ENCODE measurements around the gene GALNT6. TPM values are rescaled to one million over a fixed set of nuclear protein-coding genes. Genes with fewer than 3 reads are reported as not detected.
A peak's percentile ranks its signal among the peaks of the same experiment; 100 is the strongest.

GALNT6 gene
- total RNA-seq, 1 donor from 2014 or later, result 35.0 TPM

DNA sequence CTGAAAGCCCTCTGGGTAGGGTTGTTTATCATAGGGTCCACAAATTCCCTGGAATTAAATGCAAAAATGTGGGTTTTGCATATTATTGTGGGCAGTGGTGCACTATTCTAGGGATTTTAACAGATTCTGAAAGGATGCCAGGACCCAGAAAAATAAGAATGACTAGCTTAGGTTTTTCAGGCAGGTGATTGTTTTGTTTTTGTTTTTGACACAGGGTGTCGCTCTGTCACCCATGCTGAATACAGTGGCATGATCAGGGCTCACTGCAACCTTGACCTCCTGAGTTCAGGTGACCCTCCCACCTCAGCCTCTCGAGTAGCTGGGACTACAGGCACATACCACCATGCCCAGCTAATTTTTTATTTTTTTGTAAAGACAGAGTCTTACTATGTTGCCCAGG, 19.2 kb downstream of the GALNT6 start:
- TF ChIP-seq, protein P1, sequence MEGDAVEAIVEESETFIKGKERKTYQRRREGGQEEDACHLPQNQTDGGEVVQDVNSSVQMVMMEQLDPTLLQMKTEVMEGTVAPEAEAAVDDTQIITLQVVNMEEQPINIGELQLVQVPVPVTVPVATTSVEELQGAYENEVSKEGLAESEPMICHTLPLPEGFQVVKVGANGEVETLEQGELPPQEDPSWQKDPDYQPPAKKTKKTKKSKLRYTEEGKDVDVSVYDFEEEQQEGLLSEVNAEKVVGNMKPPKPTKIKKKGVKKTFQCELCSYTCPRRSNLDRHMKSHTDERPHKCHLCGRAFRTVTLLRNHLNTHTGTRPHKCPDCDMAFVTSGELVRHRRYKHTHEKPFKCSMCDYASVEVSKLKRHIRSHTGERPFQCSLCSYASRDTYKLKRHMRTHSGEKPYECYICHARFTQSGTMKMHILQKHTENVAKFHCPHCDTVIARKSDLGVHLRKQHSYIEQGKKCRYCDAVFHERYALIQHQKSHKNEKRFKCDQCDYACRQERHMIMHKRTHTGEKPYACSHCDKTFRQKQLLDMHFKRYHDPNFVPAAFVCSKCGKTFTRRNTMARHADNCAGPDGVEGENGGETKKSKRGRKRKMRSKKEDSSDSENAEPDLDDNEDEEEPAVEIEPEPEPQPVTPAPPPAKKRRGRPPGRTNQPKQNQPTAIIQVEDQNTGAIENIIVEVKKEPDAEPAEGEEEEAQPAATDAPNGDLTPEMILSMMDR (IDR thresholded peaks at IDR 0.05; ENCODE audit: insufficient read depth, low read length, poor library complexity, severe bottlenecking), result no peak
- no peak for DNase-seq (ENCODE audit: low read depth)
- no peaks in the 10 kb centered on the region for H3K27me3 ChIP-seq (ENCODE audit: control insufficient read depth, insufficient read depth, low read length)
- no peaks in the 10 kb centered on the region for H3K36me3 ChIP-seq (ENCODE audit: control insufficient read depth, insufficient read depth, low read length)
- H3K4me3 ChIP-seq (ENCODE audit: low read depth, low read length), result no peak overlapping the region

DNA sequence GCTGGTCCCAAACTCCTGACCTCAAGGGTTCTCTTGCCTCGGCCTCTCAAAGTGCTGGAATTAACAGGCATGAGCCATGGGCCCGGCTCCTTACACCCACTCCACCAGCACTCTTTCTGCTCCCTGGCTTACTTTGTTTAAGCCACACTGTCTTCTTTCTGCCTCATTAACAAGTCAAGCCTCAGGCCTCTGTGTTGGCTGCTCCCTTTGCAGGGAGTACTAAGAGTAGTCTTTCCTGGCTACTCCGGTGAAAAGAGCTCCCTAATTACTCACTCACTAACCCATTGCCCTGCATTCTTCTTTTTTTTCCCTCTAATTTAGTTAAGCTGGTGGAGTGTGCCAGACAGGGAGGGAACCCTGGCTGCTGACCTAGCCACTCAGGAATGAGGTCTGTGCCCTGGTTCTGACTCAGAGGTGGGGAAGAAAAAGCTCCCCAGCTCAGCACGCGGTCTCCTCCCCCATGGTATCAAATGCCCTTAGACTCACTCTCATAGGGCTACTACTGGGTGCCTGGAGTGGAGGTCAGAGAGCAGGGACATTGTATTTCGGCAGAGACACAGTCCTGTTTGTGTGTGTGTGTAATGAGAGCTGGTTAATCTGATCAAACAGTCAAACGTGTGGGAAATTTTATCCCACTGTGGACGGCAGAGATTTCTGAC, 19.8 kb downstream of the GALNT6 start:
- H3K27me3 ChIP-seq (ENCODE audit: control insufficient read depth, insufficient read depth, low read length), result no peaks in the 10 kb centered on the region
- DNase-seq (ENCODE audit: low read depth), result peak; percentile 97
- TF ChIP-seq, protein P1 (IDR thresholded peaks at IDR 0.05; ENCODE audit: insufficient read depth, low read length, poor library complexity, severe bottlenecking), result no peak
- no peak overlapping the region for H3K4me3 ChIP-seq (ENCODE audit: low read depth, low read length)
- H3K36me3 ChIP-seq (ENCODE audit: control insufficient read depth, insufficient read depth, low read length), result no peaks in the 10 kb centered on the region

DNA sequence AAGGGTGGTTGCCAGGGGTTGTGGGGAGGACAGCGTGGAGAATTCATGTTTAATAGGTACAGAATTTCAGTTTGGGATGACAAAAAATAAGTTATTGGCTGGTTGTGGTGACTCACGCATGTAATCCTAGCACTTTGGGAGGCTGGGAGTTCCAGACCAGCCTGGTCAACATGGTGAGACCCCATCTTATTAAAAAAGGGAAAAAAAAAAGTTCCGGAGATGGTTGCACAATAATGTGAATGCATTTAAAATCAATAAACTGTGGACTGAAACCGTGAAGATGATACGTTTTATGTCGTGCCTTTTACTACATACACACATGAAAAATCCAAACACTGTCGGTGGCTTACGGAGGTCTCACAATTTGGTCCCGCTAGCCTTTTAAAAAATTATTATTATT, 20.5 kb downstream of the GALNT6 start:
- TF ChIP-seq, protein P1 (IDR thresholded peaks at IDR 0.05; ENCODE audit: insufficient read depth, low read length, poor library complexity, severe bottlenecking), result no peak

DNA sequence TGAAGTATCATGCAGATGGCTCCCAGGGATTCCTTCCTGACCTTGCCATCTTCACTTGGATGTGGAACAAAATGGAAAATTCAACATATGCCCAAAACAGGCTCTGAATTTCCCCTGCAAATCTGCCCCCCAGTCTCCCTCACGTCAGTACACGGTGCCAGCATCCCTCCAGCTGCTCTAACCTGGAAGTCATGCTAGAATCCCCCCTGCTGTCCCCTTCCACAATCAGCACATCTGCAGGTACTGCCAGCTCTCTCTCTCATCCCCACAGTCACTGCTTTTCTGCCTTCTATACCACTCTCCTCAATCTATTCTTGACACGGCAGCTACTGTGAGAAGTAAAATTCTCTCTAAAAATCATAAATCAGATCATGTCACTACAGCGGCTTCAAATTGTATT, 21.6 kb downstream of the GALNT6 start:
- TF ChIP-seq, protein P1 (IDR thresholded peaks at IDR 0.05; ENCODE audit: insufficient read depth, low read length, poor library complexity, severe bottlenecking), result no peak
- no peak overlapping the region for H3K4me3 ChIP-seq (ENCODE audit: low read depth, low read length)
- no peak for DNase-seq (ENCODE audit: low read depth)
- H3K27me3 ChIP-seq (ENCODE audit: control insufficient read depth, insufficient read depth, low read length), result no peaks in the 10 kb centered on the region
- H3K36me3 ChIP-seq (ENCODE audit: control insufficient read depth, insufficient read depth, low read length), result no peaks in the 10 kb centered on the region

More for the DNA sequence above, 20.5 kb downstream of the GALNT6 start:
- DNase-seq (ENCODE audit: low read depth), result no peak
- no peaks in the 10 kb centered on the region for H3K27me3 ChIP-seq (ENCODE audit: control insufficient read depth, insufficient read depth, low read length)
- H3K4me3 ChIP-seq (ENCODE audit: low read depth, low read length), result no peak overlapping the region
- H3K36me3 ChIP-seq (ENCODE audit: control insufficient read depth, insufficient read depth, low read length), result no peaks in the 10 kb centered on the region

DNA sequence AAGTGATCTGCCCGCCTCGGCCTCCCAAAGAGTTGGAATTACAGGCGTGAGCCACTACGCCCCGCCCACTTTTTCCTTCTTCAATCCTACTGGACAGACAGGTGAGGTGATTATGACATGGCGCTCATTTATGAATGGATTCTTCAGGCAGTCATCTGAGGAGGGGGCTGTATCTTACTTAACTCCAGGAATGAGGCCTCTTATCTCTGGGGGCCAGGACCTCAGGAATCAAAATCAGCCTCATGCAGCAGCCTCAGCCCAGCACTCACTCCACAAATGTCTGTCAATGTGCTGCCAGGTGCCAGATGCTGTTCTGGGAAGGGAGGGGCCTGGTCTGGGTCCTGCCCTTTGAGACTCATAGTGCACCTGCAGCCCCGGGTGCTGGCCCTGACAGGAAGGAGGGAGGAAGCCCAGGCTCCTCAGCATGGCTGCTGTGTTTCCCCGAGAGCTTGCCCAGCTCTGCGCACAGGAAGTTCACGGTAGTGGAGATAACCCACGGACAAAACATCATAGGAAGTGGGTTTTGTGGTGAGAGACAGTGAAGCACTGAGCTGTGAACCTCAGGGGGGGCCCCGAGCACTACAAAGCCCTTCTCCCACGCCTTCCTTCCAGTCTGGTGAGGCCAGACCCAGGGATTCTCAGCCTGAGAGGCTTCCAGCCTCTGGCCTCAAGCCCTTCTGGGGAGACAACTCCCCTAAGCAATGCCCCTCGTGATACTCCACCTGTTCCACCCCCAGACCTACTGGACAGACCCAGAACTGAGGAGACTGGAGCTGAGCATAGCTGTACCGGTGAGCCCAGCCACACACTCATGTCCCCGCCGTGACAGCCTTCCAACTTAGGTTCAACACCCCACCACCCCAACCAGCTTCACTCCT, 22.3 kb downstream of the GALNT6 start:
- TF ChIP-seq, protein P1 (IDR thresholded peaks at IDR 0.05; ENCODE audit: insufficient read depth, low read length, poor library complexity, severe bottlenecking), result no peak
- H3K27me3 ChIP-seq (ENCODE audit: control insufficient read depth, insufficient read depth, low read length), result no peaks in the 10 kb centered on the region
- H3K36me3 ChIP-seq (ENCODE audit: control insufficient read depth, insufficient read depth, low read length), result no peaks in the 10 kb centered on the region
- peak; percentile 63 for DNase-seq (ENCODE audit: low read depth)
- H3K4me3 ChIP-seq (ENCODE audit: low read depth, low read length), result no peak overlapping the region

Data from kidney epithelial cell (primary cell).